ENCODE measurements around the gene HTR3D.
"Not testable (repeated sequence)": the region's sequence is repeated elsewhere in the genome, so short reads cannot be mapped to it uniquely, and the experiment has no call there.

Gene HTR3D, protein sequence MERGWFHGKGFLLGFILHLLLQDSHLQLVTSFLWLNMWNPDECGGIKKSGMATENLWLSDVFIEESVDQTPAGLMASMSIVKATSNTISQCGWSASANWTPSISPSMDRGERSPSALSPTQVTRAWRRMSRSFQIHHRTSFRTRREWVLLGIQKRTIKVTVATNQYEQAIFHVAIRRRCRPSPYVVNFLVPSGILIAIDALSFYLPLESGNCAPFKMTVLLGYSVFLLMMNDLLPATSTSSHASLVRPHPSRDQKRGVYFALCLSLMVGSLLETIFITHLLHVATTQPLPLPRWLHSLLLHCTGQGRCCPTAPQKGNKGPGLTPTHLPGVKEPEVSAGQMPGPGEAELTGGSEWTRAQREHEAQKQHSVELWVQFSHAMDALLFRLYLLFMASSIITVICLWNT

GRCh38 chr3:184031187-184031792, at the start of gene HTR3D:
HTR3D (plus strand) TSS chr3:184031742; CDS start chr3:184031742, 0 bp downstream.
- DNase-seq = no peak

DNA sequence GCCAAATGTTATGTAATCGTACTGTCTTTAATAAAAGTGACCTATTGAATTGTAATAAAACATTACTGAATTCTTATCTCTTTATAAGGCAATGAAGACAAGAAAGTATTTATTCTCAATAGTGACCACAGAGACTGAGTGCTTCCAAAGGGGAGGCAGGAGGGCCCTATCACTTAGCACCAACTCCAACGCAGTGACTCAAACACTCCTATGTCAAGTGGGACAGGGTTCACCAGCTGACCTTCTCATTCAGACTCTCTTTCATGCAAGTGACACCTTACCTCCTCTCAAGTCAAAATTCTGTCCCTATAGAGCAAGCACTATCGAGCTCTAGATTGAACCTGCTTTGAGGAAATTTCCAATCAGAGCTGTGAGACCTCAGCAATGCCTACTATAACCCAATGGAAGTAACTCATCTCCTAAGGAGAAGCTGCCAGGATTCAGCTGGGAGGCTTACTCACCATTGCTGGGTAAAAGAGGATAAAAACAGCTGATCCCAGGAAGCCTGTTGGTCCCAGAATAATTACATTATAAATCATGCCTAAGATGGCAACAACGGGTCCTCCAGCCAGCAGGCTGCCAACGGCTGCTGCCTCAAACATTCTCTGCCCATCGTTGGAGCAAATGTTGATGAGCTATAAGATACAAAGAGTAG, 49.4 kb upstream of the HTR3D start:
- DNase-seq = no peak

DNA sequence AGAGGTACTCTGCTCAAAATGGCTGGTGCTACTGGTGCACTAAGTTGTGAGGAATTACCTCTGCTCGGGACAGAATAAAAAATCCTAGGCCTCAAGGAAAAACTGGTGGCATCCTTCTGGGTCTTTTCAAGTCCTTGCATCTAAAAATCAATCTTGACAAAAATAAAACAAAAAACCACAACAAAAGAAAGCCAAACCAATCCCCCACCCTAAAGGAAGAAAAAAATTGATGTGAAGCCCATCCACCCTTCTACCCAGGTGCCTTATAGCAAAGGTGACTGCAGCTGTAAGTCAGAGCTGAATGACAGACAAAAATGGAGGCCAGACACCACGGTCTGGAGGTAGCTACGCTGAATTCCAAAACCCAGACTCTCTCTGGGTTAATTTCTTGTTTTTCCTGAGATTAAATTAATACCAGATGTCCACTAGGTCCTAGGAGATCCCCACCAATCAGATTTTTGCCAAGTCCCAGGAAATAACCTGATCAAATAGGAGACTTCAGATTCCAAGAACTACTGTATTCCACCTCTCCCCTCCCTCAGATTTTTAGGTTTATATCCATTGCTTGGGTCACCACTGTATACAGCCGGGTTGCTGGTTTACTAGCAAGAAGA, 47.3 kb upstream of the HTR3D start:
- no peak for DNase-seq

GRCh38 chr3:183984749-183985729, 46.5 kb upstream of the HTR3D start:
- DNase-seq = no peak

DNA sequence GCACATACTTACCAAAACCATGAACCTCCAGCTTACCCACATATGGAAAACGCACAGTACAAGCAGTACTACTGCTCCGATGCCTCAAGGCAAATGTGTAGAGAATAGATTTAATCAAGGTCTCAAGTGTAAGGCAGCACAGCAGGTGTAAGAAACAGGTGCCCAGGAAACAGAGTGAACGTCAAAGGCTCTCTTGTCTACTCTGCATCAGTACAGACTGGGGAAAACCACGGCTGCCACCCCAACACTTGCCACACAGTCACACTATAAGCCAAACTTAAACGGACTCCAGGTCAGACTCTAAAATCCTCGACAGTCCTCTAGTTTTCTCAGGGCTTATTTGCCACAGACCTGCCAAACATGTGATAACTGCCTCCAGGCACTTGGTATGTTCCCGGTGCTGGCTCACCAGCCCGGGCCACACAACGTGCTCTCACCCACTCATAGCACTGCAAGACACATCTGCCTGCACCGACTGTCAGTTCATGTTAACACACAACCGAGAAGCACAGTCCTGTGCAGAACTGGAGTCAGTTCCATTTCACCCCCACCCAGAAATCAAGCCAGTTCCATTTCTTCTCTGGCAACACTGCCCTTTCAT, 44.4 kb upstream of the HTR3D start:
- DNase-seq = no peak

DNA sequence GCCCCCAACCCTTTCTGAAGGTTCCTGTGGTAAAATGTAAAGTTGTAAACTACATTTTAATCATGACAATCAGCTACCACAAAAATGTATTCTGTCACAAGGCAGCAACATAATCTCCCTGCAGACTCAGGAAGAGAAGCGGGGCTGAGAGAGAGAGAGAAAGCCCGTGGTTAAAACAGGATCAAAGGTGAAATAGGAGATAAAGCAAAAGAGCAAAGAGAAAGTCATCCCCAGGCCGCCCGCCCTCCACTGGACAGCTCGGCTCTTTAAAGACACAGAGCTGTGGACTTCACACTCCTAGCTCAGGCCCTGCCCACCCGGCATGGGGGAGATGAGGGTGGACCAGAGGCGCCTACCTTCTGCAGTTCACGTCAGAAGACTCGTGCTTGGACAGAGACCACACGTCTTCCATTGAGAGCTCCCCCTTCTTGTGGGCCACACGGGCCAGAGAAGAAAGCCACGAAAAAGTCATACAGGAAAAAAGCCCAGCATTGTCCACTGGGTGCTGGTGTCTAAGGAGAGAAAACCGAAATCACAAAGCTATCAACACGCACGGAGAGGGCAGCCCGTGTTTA, 43.2 kb upstream of the HTR3D start:
- DNase-seq = no peak

GRCh38 chr3:183991403-183991802, 40.1 kb upstream of the HTR3D start:
- no peak for DNase-seq

DNA sequence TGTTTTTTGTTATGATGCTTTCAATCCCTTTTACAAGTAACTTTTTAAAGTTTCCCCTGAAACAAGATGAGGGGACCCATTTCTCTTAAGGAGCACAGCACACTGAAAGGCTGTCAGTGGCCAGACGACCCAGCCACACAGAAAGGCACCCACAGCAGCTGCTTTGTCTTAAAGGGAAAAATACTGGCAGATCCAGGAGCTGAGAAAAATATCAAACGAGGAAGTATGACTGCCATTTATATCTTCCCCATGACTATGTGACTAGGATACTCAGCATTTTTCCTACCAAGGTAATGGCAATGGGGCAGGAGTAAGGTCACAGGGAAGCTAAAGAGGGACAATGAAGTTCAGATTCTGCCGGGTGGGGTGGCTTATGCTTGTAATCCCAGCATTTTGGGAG, 29.8 kb upstream of the HTR3D start:
- no peak for DNase-seq

GRCh38 chr3:184002469-184002868, 29.1 kb upstream of the HTR3D start:
- no peak for DNase-seq

DNA sequence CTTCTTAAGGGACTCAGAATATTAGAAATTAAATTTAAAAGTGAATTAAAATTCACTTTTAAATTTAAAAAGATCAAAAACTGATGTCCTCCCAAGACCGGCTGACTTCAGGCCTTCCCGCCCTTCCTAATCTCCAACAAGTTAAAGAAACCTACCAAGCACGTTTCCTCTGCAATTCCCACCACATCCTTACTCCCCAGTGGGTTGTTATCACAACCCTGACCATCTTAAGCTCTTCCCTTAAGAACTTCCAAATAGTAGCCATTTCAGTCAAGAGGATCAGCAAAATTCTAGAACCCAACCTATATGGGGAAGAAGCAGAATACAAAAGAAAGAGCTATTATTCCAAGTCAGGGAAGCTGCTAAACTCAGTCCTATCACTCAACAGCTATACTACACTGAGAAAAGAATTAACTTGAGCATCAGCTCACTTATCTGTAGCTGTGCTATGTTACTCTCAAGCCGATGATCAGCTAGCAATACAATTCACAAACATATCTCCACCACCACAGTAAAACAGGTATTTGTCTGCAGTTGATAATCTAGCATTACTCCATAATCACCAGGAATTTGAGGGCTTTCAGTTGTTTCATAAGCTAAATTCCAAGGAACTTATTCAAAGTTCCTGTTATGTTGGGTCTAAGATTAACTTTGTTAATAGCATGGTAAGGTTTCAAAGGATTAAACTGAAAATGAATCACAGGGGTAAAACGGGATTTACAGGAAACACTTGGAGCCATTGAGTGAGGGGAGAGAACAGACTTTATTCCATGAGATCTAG, 28.2 kb upstream of the HTR3D start:
- DNase-seq = no peak

GRCh38 chr3:184004476-184004875, 27.1 kb upstream of the HTR3D start:
- DNase-seq = no peak

DNA sequence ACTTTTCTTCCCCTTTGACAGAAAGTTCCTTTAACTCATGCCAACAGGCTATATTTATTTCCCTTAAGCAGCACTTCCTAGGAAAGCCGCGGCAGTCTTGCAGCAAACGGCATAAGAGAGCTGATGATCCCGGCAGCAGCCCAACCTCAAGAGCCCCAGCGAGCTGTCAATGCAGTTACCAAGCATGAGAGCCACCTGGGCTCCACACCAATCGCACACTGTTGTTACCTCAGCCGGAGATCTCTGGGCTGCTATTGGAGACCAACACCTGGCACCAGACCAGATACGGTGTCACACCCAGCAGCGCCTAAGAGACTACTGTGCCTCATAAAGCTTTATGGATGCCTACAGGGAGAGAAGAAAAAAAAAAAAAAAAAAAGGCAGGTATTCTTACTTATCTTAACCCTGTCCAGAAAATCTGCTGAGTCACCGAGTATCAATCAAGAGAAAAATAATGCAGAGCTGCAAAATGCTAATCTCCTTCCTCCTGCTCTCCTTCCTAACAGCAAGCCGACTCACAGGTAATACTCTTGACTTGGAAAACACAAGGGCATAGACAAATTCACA, 25.5 kb upstream of the HTR3D start:
- DNase-seq = no peak

GRCh38 chr3:184007143-184007813, 24.3 kb upstream of the HTR3D start:
- DNase-seq = not testable (repeated sequence)

DNA sequence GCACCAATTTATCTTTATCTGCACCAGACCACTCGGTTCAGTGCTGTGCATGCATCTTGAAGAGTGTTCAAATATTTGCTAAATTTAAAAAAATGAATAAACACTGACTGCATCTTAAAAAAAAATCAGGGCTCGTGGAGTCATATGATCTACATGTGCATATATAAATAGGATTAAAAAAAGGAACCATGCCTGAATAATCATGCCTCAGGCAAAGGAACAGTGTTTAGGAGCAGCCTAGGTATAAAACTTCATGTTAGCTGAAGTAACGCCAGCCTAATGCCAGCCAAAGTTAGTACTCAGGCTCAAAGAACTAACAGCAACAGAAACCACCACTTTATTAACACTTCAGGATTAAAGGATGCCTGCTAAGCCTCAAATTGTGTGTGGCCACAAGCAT, 23.4 kb upstream of the HTR3D start:
- no peak for DNase-seq

DNA sequence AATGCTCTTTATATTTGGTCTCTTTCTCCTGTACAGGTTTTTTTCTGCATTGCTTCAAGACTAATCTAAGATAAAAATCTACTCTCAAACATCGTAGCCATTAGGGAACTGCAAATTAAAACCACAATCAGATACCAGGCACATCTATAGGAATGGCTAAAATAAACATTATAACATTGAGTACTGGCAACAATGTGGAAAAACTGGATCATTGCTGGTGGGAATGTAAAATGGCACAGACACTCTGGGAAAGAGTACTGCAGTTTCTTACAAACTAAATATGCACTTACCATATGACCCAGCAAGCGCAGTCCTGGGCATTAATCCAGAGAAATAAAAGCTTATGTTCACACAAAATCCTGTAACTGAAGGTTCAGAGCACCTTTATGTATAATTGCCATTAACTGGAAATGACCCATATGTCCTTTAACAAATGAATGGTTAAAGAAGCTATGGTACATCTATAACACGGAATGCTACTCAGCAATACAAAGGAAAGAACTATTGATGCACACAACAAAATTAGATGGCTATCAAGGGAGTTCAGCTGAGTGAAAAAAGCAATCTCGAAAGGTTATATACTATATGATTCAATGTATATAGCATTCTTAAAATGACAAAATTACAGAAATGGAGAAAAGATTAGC, 20.2 kb upstream of the HTR3D start:
- no peak for DNase-seq

DNA sequence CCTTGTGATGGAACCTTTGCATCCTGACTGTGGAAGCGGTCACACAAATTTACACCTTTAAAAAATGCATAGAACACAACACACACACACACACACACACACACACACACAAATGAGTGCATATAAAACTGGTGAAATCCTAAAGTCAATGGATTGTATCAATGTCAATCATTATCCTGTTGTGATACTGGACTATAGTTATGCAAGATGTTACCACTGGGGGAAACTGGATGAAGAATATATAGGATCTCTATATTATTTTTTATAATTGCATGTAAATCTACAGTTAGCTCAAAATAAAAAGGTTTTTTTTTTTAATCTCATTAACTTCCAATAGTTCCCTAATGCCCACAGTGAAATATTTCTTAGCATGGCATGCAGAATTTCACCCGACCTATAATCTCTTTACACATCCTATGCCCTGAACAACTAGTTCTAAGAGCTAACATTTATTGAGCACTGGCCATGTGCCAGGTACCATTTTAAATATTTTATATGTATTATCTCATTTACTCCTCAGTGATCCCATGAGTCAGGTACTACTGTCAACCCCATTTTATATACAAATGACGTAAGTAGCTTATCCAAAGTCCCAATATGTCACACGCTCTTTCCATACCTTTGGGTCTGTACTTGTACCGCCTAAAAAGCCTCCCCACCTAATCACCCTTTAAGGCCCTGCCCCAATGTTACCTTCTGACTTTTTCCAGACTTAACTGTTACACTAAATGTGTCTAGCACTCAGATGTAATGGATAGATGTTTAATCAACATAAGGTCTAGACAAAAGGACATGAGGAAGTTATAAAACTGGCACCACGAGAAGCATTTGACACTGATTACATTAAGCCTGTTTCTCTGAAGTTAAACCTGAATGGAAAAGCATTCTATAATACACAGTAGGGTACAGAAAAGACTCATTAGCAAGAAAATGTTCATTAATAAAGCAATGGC, 19.3 kb upstream of the HTR3D start:
- DNase-seq = no peak

DNA sequence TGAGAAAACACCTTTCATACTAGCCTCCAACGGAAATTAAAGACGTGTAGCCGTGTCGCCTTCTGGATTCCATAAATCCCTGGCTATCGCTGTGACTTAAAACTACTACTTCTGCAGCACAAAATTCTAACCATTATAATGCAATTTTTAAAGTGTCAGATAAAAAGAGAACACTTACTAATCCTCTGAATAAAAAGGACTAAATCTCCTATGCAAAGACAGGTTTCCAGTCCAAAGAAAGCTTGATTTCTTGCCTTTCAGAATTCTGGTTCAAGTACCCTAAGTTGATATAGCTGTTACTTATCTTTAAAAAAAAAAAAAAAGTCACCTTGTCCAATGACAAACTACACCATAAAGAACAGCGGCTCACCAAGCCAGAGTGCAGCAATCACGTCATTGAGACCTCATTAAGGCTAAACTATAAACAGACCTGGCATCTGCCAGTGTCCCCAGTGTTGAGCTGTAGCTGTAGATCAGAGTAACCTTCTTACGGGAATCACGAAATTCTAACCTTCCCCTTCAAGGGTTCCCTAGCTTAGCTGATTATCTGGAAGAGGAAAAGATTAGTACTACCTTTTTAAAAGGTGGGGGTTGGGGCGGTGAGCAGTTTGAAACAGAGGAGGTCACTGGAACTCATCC, 16.0 kb upstream of the HTR3D start:
- no peak for DNase-seq

DNA sequence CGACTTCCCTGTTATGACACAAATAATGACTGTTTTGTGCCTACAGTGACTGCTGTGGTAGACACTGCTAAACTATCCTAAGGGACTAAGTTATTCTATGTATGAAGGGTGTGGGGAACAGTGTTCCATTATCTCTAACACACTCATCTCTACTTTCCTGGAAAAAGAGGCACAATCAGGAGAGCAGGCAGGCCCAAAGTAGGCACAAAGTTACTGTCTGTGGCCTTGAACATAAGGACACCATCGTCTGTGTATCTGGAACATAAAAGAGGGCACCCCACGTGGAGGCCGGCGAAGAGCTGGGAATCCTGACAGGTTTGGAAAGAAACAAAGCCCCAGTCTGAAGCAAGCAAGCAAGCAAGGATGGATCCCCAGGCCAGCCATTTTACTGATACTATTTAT, 15.4 kb upstream of the HTR3D start:
- DNase-seq = no peak

Measured in activated CD8-positive, alpha-beta memory T cell treated with anti-CD3 and anti-CD28 coated beads, Interleukin-2, amount 50 U/mL, for 48 hours (primary cell).